ENCODE measurements around the gene BDH1.

Gene BDH1

DNA sequence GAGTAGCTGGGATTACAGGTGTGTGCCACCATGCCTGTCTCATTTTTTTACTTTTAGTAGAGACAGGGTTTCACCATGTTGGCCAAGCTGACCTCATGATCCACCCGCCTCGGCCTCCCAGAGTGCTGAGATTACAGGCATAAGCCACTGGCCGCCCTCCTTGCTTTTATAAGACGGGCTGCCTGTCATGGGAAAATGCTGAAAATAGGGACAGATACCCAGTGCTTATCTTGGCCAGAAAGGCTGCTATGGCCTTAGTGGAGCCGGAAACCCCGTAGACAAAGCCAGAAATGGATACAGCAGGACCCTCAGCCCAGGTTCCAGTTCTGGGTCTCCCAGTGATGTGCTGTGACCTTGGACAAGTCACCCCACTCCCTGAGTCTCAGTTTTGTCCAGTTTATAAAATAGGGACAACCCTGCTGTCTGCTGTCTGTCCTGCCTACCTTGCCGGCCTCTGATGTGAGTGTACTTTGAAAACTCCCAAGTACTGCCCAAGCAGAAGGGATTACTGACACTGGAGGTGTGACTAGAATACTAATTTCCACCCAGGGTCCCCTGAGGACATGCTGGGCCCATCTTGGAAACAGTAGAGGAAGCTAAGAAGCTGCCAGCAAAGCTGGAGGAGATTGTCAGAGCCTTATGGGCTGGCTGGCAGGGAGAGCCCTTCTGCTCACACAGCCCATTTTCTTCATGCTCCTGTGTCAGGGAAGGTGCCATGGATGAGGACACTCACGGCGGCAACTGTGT is 59.6 kb downstream of the BDH1 start:
- Histone ChIP-seq H3K4me1 (no peaks in the 10 kb centered on the region; the same call in 1 of the 2 replicates), H3K27me3 (no peaks in the 10 kb centered on the region), H3K9me3 (no peaks in the 10 kb centered on the region), H3K4me3 (ENCODE audit: low read depth, low read length) (no peak overlapping the region), H3K36me3 (no peaks in the 10 kb centered on the region)
- DNase-seq: no peak
- TF ChIP-seq, protein P1, sequence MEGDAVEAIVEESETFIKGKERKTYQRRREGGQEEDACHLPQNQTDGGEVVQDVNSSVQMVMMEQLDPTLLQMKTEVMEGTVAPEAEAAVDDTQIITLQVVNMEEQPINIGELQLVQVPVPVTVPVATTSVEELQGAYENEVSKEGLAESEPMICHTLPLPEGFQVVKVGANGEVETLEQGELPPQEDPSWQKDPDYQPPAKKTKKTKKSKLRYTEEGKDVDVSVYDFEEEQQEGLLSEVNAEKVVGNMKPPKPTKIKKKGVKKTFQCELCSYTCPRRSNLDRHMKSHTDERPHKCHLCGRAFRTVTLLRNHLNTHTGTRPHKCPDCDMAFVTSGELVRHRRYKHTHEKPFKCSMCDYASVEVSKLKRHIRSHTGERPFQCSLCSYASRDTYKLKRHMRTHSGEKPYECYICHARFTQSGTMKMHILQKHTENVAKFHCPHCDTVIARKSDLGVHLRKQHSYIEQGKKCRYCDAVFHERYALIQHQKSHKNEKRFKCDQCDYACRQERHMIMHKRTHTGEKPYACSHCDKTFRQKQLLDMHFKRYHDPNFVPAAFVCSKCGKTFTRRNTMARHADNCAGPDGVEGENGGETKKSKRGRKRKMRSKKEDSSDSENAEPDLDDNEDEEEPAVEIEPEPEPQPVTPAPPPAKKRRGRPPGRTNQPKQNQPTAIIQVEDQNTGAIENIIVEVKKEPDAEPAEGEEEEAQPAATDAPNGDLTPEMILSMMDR (IDR thresholded peaks at IDR 0.05; ENCODE audit: low read depth, low read length): no peak

DNA sequence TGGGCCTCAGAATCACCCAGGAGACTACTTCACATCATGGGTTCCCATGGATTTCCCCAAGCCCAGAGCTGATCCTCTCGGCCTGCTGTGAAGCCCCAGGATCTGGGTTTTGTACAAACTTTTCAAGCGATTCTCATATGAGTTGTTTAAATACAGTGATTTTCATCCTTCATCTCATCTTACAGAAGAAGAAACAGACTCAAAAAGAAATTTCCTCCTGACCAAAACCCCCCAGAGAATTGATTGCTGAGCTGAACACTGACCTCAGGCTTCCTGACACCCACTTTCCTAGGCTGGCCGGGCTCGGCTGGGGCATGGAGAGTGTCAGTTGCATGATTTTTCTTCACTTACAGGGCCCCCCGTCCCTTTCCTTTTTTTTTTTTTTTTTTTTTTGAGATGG is 60.3 kb downstream of the BDH1 start:
- Histone ChIP-seq H3K9me3 (no peaks in the 10 kb centered on the region), H3K36me3 (no peaks in the 10 kb centered on the region), H3K4me3 (ENCODE audit: low read depth, low read length) (no peak overlapping the region), H3K4me1 (no peaks in the 10 kb centered on the region; the same call in 1 of the 2 replicates), H3K27me3 (no peaks in the 10 kb centered on the region)
- DNase-seq: no peak
- TF ChIP-seq, protein P1 (IDR thresholded peaks at IDR 0.05; ENCODE audit: low read depth, low read length): no peak

- TF ChIP-seq, protein P1 (IDR thresholded peaks at IDR 0.05; ENCODE audit: low read depth, low read length): no peak
- Histone ChIP-seq H3K4me1 (no peaks in the 10 kb centered on the region; the same call in 1 of the 2 replicates), H3K9me3 (no peaks in the 10 kb centered on the region), H3K27me3 (no peaks in the 10 kb centered on the region), H3K4me3 (ENCODE audit: low read depth, low read length) (no peak overlapping the region), H3K36me3 (no peaks in the 10 kb centered on the region)
- no peak for DNase-seq
These were observed 60.7 kb downstream of the BDH1 start for GRCh38 chr3:197495059-197495455.

DNA sequence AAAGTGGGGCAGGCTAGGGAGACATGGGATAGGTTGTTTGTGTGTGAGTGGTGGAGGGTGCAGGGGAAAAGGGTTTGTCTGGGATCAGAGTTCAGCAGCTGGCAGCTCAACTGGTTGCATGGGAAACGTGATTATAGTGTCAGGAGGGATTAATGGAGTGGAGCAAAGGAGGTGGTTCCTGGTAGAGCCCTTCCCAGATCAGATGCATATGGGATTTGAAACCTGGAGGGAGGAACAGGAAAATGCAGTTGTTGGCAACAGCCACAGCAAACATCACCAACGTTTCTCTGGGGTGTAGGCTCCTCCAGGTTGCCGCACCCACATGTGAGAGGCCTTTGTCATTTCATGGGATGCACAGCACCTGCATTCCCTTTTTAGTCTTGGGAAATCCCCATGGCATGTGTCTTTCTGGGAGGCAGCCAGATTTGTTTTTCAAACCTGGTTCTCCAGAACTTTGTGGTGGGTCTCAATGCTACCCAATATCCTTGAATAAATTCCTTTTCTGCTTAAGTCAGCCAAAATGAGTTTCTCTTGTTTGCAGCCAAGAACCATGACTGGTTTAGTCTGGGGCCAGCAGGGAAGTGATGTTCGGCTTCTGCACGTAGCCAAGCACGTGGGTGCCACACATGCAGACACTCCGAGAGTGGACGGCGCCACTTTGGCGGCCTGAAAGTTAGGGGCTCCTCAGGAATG is 61.3 kb downstream of the BDH1 start:
- no peak overlapping the region for H3K4me3 ChIP-seq (ENCODE audit: low read depth, low read length)
- DNase-seq: no peak
- H3K4me1 ChIP-seq: no peaks in the 10 kb centered on the region; the same call in 1 of the 2 replicates
- no peaks in the 10 kb centered on the region for H3K36me3 ChIP-seq
- H3K9me3 ChIP-seq: no peaks in the 10 kb centered on the region
- H3K27me3 ChIP-seq: no peaks in the 10 kb centered on the region
- TF ChIP-seq, protein P1 (IDR thresholded peaks at IDR 0.05; ENCODE audit: low read depth, low read length): no peak

DNA sequence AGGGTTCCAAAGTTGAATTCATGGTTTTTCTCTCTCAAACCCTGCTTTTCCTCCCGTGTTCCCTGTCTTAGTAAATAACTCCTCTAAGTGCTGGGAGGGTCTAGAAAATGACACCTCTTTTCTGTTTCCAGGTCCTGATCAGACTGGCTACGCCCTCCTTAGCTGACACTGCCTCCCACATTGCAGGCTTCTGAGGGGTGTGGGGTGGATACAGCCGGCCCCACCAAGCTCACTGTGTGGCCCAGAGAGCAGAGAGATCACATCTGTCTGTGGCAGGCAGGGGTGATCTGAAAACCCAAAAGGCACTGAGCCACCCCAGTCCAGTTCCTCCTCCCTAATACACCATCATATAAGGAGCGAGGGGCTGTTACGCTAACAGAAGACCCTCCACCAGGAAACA is 62.7 kb downstream of the BDH1 start:
- no peaks in the 10 kb centered on the region for H3K9me3 ChIP-seq
- no peaks in the 10 kb centered on the region for H3K27me3 ChIP-seq
- peaks cover 4% of the 10 kb centered on the region; the same call in 1 of the 2 replicates for H3K4me1 ChIP-seq
- no peaks in the 10 kb centered on the region for H3K36me3 ChIP-seq
- TF ChIP-seq, protein P1 (IDR thresholded peaks at IDR 0.05; ENCODE audit: low read depth, low read length): no peak
- DNase-seq: no peak
- no peak overlapping the region for H3K4me3 ChIP-seq (ENCODE audit: low read depth, low read length)
